HG02610 (cell line): Measurements from ENCODE around the gene LRRC61.

Source experiments
- ATAC-seq: cut with Tn5 transposase; IDR thresholded peaks from one replicate; pipeline ENCODE4 v1.9.1; 2021; ENCODE audit warnings: mild to moderate bottlenecking, moderate library complexity; ENCODE audit not compliant: unreplicated experiment

LRRC61 gene

DNA sequence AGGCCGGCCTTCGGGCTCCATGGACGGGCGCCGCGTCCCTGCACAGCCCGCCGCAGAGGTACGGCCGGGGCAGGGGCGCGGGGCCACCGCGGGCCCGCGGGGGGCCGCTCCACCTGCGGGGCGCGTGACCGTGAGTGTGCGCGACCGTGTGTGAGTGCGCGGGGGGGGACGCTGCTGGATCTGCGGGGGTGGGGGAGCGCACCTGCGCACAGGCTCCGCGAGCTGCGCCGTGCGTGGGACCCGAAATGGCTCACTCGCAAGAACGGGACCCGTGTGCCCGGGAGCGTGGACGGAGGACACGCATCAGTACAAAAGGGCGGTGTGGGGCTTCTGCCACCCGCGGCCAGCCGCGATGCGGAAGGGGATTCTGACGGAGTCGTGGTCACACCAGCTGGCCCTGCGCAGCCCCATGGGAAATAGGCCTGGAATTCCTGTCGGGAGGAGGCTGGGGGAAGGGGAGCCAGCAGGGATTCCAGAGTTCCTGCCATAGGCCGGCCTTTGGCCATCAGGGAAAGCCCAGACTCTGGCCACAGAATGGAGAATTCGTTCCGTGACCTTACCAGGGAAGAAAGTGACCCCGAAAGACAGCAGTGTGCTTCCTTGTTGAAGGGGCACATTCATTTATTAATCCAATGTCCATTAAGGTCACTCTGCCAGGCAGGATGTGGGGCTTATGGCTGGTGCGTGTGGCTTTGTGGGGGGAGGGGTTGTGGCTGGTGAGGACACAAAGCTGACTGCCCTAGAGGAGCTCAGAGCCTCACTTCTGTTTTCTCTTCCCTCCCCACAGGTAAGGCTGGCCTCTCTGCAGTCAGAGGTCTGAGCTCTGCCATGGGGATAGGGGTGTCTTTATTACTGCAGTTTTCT, 46.0 kb downstream of the LRRC61 start:
- ATAC-seq = peak; percentile 33

GRCh38 chr7:150369748-150370501, 46.8 kb downstream of the LRRC61 start:
- no peak for ATAC-seq

DNA sequence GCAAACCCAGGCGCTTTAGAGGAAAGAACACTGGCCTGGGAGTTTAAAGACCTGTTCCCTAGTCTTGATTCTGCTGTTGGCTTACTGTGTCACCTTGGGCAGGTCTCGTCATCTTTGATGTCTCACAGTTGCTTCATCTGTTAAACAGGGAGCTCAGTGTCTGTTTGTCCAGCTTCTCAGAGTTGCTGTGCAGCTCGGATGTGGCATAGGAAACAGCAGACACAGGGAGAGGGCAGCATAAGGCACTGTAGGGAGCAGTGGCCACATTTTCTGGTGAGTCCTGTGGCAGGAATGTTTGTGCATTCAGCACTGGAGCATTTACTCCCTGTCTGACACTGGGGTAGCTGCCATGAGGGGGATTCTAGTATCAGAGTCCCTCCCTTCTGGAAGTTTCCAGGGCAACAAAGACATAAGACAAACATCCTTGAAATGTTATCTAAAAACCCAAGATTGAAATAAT, 47.5 kb downstream of the LRRC61 start:
- ATAC-seq = no peak

DNA sequence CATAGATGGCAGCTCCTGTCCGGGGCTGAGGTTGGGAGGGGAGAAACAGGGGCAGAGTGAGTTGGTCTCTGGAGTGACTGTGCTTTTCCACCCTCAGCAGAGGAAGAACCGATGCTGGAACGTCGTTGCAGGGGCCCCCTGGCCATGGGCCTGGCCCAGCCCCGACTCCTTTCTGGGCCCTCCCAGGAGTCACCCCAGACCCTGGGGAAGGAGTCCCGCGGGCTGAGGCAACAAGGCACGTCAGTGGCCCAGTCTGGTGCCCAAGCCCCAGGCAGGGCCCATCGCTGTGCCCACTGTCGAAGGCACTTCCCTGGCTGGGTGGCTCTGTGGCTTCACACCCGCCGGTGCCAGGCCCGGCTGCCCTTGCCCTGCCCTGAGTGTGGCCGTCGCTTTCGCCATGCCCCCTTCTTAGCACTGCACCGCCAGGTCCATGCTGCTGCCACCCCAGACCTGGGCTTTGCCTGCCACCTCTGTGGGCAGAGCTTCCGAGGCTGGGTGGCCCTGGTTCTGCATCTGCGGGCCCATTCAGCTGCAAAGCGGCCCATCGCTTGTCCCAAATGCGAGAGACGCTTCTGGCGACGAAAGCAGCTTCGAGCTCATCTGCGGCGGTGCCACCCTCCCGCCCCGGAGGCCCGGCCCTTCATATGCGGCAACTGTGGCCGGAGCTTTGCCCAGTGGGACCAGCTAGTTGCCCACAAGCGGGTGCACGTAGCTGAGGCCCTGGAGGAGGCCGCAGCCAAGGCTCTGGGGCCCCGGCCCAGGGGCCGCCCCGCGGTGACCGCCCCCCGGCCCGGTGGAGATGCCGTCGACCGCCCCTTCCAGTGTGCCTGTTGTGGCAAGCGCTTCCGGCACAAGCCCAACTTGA, 48.2 kb downstream of the LRRC61 start:
- ATAC-seq = no peak

GRCh38 chr7:150371996-150372270, 48.8 kb downstream of the LRRC61 start:
- ATAC-seq = no peak

GRCh38 chr7:150372271-150373048, 49.3 kb downstream of the LRRC61 start:
- no peak for ATAC-seq

- no peak for ATAC-seq
These were observed 50.1 kb downstream of the LRRC61 start for GRCh38 chr7:150373049-150373801.

- no peak for ATAC-seq
These were observed 50.9 kb downstream of the LRRC61 start for GRCh38 chr7:150374026-150374425.

DNA sequence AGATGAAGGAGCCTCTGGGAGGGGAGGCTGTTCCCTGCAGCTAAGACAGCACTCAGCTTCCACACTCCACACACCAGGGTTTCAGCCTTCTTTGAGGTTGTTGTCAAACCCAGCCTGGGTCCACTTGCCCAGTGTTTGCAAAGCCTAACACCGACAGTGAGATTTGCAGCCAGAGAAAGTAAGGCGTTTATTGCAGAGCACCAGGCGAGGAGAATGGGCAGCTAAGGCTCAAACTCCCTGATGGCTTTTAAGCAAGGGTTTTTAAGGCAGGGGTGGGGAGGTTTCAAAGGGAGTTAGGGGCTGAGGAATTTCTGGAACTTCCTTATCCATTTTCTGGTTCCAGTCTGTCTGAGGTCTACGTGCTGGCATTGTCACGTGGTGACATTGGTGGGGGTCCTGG, 51.3 kb downstream of the LRRC61 start:
- no peak for ATAC-seq

- no peak for ATAC-seq
These were observed 52.7 kb downstream of the LRRC61 start for GRCh38 chr7:150375662-150376521.

DNA sequence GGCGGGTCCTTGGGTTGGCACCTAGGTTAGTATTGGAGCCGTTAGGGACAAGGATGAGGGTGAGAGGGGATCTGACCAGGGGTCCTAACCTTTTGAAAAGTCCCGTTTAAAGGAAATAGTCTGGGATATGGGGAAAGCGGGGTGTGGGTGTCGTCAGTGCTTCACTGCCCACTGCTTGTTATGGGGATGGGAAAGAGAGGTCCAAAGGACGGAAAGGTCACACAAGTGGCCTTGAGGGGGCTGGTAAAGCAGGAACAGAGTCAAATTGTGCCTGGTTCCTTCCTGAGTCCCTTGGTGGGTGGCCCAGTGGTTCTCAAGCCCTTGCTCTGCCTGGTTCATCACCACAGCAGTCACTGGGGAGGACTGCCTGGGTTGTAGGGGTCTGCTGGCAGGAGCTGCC, 53.4 kb downstream of the LRRC61 start:
- ATAC-seq = no peak

- no peak for ATAC-seq
These were observed 54.0 kb downstream of the LRRC61 start for GRCh38 chr7:150377196-150377595.

- no peak for ATAC-seq
These were observed 54.5 kb downstream of the LRRC61 start for GRCh38 chr7:150377635-150378034.

- no peak for ATAC-seq
These were observed 55.1 kb downstream of the LRRC61 start for GRCh38 chr7:150378115-150378852.

DNA sequence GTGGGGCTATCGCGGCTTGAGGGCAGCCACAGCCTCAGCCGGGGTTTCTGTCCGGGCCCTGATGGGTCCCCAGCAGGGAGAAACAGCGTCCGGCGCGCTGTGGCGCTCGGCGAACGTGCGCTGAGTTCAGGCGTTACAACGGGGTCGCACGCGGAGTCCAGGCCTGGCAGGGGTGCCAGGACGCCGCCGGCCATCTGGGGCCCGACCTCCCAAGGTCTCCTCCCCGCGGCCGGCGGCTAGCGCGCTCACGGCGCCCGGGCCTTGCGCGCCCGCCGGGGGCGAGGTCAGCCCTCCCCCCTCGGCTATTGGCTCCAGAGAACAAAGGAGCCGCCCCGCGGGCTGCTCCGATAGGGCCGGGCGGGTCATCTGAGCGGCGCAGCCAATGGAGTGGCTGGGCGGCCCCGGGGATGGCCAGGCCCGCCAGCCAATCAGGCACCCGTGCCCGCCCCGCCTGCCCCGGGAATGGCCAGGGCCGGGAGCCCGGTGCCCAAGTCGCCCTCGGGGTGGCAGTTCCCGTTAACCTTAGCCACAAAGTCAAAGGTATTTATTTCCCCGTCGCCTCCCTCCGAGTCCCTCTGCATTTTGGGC, 55.8 kb downstream of the LRRC61 start, which contains the start of gene ZNF775:
Gene ZNF775, plus strand, starts transcription at position 478 of the 588 bp plus-strand sequence. CDS start 9,141 bp downstream, outside the sequence.
- peak; percentile 89 for ATAC-seq

GRCh38 chr7:150379441-150380379, 56.6 kb downstream of the LRRC61 start:
- ATAC-seq = no peak

- ATAC-seq = no peak
These were observed 57.3 kb downstream of the LRRC61 start for GRCh38 chr7:150380463-150380862.
